GM23338 (cell line): ENCODE measurements around the gene INPP4B. TPM values are rescaled to one million over a fixed set of nuclear protein-coding genes. Genes with fewer than 3 reads are reported as not detected.

Source experiments
- ATAC-seq: fragments of 200-7000 bp; cut with Tn5 transposase; 3 replicates; pipeline ENCODE4 v1.9.1; 2020
- DNase-seq: peaks from one replicate; pipeline ENCODE4 v3.0.0-alpha.2; 2015; ENCODE audit warnings: low spot score
- H2AFZ ChIP-seq: fragments of 200-600 bp; sonication (generic); 2 replicates; pipeline ENCODE4 v1.8.0; 2016; ENCODE audit warnings: antibody characterized with exemption, mild to moderate bottlenecking, moderate library complexity
- H3F3A ChIP-seq: fragments of 200-600 bp; sonication (generic); replicated peaks from 2 replicates; pipeline ENCODE4 v1.8.0; 2017; ENCODE audit warnings: antibody characterized with exemption, mixed run types, low read depth
- H3K27ac ChIP-seq: fragments of 200-600 bp; sonication (generic); 2 replicates; pipeline ENCODE4 v1.6.1; 2016; ENCODE audit warnings: low read depth
- H3K27me3 ChIP-seq: fragments of 200-600 bp; sonication (generic); 2 replicates; pipeline ENCODE4 v1.8.0; 2016; ENCODE audit warnings: mild to moderate bottlenecking, mixed run types, moderate library complexity; ENCODE audit not compliant: insufficient read depth
- H3K36me3 ChIP-seq: fragments of 200-600 bp; sonication (generic); 2 replicates; pipeline ENCODE4 v1.8.0; 2016; ENCODE audit warnings: mild to moderate bottlenecking; ENCODE audit not compliant: insufficient read depth
- H3K4me1 ChIP-seq: fragments of 200-600 bp; sonication (generic); 2 replicates; pipeline ENCODE4 v1.8.0; 2016; ENCODE audit warnings: mild to moderate bottlenecking, moderate library complexity; ENCODE audit not compliant: insufficient read depth
- H3K4me2 ChIP-seq: fragments of 200-600 bp; sonication (generic); 2 replicates; pipeline ENCODE4 v1.7.1; 2017; ENCODE audit warnings: mixed run types
- H3K4me3 ChIP-seq: fragments of 200-600 bp; sonication (generic); 2 replicates; pipeline ENCODE4 v1.6.1; 2016; ENCODE audit warnings: mixed run types
- H3K79me2 ChIP-seq: fragments of 200-600 bp; sonication (generic); replicated peaks from 2 replicates; pipeline ENCODE4 v1.8.0; 2017; ENCODE audit warnings: mild to moderate bottlenecking; ENCODE audit not compliant: insufficient read depth
- H3K9me2 ChIP-seq: fragments of 200-600 bp; sonication (generic); 2 replicates; pipeline ENCODE4 v1.8.0; 2017; ENCODE audit not compliant: insufficient read depth
- H4K20me1 ChIP-seq: fragments of 200-600 bp; sonication (generic); replicated peaks from 2 replicates; pipeline ENCODE4 v1.8.0; 2017; ENCODE audit warnings: mild to moderate bottlenecking; ENCODE audit not compliant: insufficient read depth
- H3K27ac Mint-ChIP-seq: 2 replicates; pipeline ENCODE4 v1.8.0; 2020; ENCODE audit warnings: inconsistent platforms, mild to moderate bottlenecking, moderate library complexity, mixed read lengths
- H3K27me3 Mint-ChIP-seq: 3 replicates; pipeline ENCODE4 v1.8.0; 2022; ENCODE audit warnings: low read depth, mild to moderate bottlenecking, moderate library complexity, mixed read lengths, inconsistent platforms; ENCODE audit not compliant: insufficient read depth, poor library complexity
- H3K36me3 Mint-ChIP-seq: 3 replicates; pipeline ENCODE4 v1.8.0; 2021; ENCODE audit warnings: low read depth, mild to moderate bottlenecking, inconsistent platforms, moderate library complexity, mixed read lengths
- H3K4me1 Mint-ChIP-seq: 3 replicates; pipeline ENCODE4 v1.8.0; 2020; ENCODE audit warnings: mild to moderate bottlenecking, inconsistent platforms, mixed read lengths
- H3K4me3 Mint-ChIP-seq: 3 replicates; pipeline ENCODE4 v1.8.0; 2021; ENCODE audit warnings: moderate library complexity, mild to moderate bottlenecking, inconsistent platforms, mixed read lengths
- H3K9me3 Mint-ChIP-seq: 3 replicates; pipeline ENCODE4 v1.8.0; 2020; ENCODE audit warnings: moderate library complexity, mild to moderate bottlenecking, inconsistent platforms, mixed read lengths
- CTCF ChIP-seq, 2 experiments: fragments of 200-600 bp in 1 of 2; sonication (generic) in 1 of 2; conservative IDR thresholded peaks; 2 replicates each; pipeline versions ENCODE4 v1.5.1 to v1.6.1; 2016 to 2017; ENCODE audit warnings: antibody characterized with exemption in 2 of 2, low read depth in 2 of 2, mild to moderate bottlenecking in 2 of 2, moderate library complexity in 1 of 2
- EZH2 ChIP-seq: fragments of 200-600 bp; sonication (generic); IDR thresholded peaks from one replicate; pipeline ENCODE4 v1.8.0; 2017; ENCODE audit warnings: antibody characterized with exemption, mild to moderate bottlenecking, low read depth; ENCODE audit not compliant: unreplicated experiment
- EZH2phosphoT487 ChIP-seq: fragments of 200-600 bp; sonication (generic); IDR thresholded peaks from one replicate; pipeline ENCODE4 v1.8.1; 2018; ENCODE audit warnings: antibody characterized with exemption; ENCODE audit not compliant: unreplicated experiment
- NANOG ChIP-seq: IDR thresholded peaks from 2 replicates; pipeline ENCODE4 v1.6.1; 2016; ENCODE audit warnings: antibody characterized with exemption, borderline replicate concordance
- STAT1 ChIP-seq: IDR thresholded peaks from one replicate; pipeline ENCODE4 v1.6.1; 2016; ENCODE audit warnings: antibody characterized with exemption; ENCODE audit not compliant: unreplicated experiment
- ZNF114 ChIP-seq: fragments of 250-450 bp; sonication (Bioruptor Pico); IDR thresholded peaks from 2 replicates; pipeline ENCODE4 v1.5.0; 2020; ENCODE audit warnings: mild to moderate bottlenecking, moderate library complexity
- polyA plus RNA-seq: library from polyadenylated mRNA; unstranded; fragments of >200 nt; fragmentation: Nextera tagmentation; extraction: Ambion mirVana; gene quantifications from 2 replicates; pipeline ENCODE4 v1.2.1, GENCODE V29; 2016
- total RNA-seq: library from RNA; depleted of rRNA; stranded (reverse); fragments of >200 nt; shearing (Covaris generic); gene quantifications from 2 replicates; pipeline ENCODE4 v1.2.3, GENCODE V29; 2014
- TF ChIP-seq, protein P1 (sequence below): fragments of 250-450 bp; sonication (Bioruptor Pico); IDR thresholded peaks from 2 replicates; pipeline ENCODE4 v1.5.0; 2020; ENCODE audit warnings: mild to moderate bottlenecking, moderate library complexity

Gene INPP4B
- total and polyA plus RNA-seq, 2 experiments from 2014 or later, result 0.11 to 0.14 TPM

- TF ChIP-seq, protein P1, sequence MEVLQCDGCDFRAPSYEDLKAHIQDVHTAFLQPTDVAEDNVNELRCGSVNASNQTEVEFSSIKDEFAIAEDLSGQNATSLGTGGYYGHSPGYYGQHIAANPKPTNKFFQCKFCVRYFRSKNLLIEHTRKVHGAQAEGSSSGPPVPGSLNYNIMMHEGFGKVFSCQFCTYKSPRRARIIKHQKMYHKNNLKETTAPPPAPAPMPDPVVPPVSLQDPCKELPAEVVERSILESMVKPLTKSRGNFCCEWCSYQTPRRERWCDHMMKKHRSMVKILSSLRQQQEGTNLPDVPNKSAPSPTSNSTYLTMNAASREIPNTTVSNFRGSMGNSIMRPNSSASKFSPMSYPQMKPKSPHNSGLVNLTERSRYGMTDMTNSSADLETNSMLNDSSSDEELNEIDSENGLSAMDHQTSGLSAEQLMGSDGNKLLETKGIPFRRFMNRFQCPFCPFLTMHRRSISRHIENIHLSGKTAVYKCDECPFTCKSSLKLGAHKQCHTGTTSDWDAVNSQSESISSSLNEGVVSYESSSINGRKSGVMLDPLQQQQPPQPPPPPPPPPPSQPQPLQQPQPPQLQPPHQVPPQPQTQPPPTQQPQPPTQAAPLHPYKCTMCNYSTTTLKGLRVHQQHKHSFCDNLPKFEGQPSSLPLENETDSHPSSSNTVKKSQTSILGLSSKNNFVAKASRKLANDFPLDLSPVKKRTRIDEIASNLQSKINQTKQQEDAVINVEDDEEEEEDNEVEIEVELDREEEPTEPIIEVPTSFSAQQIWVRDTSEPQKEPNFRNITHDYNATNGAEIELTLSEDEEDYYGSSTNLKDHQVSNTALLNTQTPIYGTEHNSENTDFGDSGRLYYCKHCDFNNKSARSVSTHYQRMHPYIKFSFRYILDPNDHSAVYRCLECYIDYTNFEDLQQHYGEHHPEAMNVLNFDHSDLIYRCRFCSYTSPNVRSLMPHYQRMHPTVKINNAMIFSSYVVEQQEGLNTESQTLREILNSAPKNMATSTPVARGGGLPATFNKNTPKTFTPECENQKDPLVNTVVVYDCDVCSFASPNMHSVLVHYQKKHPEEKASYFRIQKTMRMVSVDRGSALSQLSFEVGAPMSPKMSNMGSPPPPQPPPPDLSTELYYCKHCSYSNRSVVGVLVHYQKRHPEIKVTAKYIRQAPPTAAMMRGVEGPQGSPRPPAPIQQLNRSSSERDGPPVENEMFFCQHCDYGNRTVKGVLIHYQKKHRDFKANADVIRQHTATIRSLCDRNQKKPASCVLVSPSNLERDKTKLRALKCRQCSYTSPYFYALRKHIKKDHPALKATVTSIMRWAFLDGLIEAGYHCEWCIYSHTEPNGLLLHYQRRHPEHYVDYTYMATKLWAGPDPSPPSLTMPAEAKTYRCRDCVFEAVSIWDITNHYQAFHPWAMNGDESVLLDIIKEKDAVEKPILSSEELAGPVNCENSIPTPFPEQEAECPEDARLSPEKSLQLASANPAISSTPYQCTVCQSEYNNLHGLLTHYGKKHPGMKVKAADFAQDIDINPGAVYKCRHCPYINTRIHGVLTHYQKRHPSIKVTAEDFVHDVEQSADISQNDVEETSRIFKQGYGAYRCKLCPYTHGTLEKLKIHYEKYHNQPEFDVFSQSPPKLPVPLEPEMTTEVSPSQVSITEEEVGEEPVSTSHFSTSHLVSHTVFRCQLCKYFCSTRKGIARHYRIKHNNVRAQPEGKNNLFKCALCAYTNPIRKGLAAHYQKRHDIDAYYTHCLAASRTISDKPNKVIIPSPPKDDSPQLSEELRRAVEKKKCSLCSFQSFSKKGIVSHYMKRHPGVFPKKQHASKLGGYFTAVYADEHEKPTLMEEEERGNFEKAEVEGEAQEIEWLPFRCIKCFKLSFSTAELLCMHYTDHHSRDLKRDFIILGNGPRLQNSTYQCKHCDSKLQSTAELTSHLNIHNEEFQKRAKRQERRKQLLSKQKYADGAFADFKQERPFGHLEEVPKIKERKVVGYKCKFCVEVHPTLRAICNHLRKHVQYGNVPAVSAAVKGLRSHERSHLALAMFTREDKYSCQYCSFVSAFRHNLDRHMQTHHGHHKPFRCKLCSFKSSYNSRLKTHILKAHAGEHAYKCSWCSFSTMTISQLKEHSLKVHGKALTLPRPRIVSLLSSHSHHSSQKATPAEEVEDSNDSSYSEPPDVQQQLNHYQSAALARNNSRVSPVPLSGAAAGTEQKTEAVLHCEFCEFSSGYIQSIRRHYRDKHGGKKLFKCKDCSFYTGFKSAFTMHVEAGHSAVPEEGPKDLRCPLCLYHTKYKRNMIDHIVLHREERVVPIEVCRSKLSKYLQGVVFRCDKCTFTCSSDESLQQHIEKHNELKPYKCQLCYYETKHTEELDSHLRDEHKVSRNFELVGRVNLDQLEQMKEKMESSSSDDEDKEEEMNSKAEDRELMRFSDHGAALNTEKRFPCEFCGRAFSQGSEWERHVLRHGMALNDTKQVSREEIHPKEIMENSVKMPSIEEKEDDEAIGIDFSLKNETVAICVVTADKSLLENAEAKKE (CRISPR knock-in tag), result no peak
- TF ChIP-seq EZH2phosphoT487, result no peak
Measured at GRCh38 chr4:142372530-142373260, 473.4 kb downstream of the INPP4B start (continued).

GRCh38 chr4:142369141-142369540 is 477.0 kb downstream of the INPP4B start:
- DNase-seq, result no peak
- Histone ChIP-seq H4K20me1 (no peaks in the 10 kb centered on the region), H3K9me2 (0 out of 2 replicates have a peak, but pooled peaks cover 4% of the 10 kb centered on the region), H3F3A (no peaks in the 10 kb centered on the region), H3K27me3 (no peaks in the 10 kb centered on the region), H3K79me2 (no peaks in the 10 kb centered on the region), H3K36me3 (no peaks in the 10 kb centered on the region), H3K4me1 (peaks cover 23% of the 10 kb centered on the region), H2AFZ (0 out of 2 replicates have a peak overlapping the region, but pooled peaks have one; percentile 19), H3K4me2 (no peak overlapping the region), H3K27ac (no peak overlapping the region), H3K4me3 (no peak overlapping the region)
- H3K4me1 Mint-ChIP-seq, result peaks cover 33% of the 10 kb centered on the region
- H3K9me3 Mint-ChIP-seq, result no peaks in the 10 kb centered on the region
- no peaks in the 10 kb centered on the region for H3K27me3 Mint-ChIP-seq
- no peak overlapping the region for H3K27ac Mint-ChIP-seq
- no peak for ATAC-seq
- H3K36me3 Mint-ChIP-seq, result no peaks in the 10 kb centered on the region
- H3K4me3 Mint-ChIP-seq, result no peak overlapping the region
- TF ChIP-seq ZNF114 (CRISPR knock-in tag) (no peak), NANOG (no peak), CTCF (conservative IDR thresholded peaks at IDR 0.05; ENCODE audit: low read depth in 2 of 2) (no peak), EZH2 (no peak), STAT1 (no peak)
- TF ChIP-seq, protein P1 (CRISPR knock-in tag), result no peak
